SU-DHL-6 (cell line): ENCODE data around the gene PDE8B.

Source experiments
- CTCF ChIP-seq: fragments of 200-600 bp; sonication (generic); IDR thresholded peaks from one replicate; pipeline ENCODE4 v1.5.1; 2017; ENCODE audit warnings: antibody characterized with exemption, mild to moderate bottlenecking, low read length, moderate library complexity; ENCODE audit not compliant: insufficient read depth, poor library complexity, severe bottlenecking
- EZH2phosphoT487 ChIP-seq: fragments of 200-600 bp; sonication (generic), shearing (Covaris generic); conservative IDR thresholded peaks from 2 replicates; pipeline ENCODE4 v1.6.1; 2018; ENCODE audit warnings: mild to moderate bottlenecking, antibody characterized with exemption, low read length, moderate library complexity, mixed read lengths

DNA sequence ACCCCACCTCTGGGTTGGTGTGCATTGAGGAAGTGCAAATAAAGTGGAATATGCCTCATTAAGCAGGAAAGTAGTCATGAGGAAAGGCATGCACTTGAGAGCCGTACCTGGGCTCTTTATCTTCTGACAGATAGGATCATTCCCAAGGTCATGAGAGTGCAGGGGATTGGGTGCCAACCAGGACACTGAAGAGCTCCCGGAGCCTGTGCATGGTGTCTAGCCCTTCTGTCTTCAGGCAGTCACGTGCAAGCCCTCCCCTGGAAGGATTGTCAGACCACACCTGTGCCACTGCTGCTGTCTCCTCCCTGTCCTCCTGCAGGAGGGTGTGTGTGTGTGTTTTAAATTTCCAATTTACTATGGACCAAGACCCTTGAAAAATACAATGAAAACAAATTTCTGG, 69.6 kb downstream of the PDE8B start:
- no peak for TF ChIP-seq CTCF
- TF ChIP-seq EZH2phosphoT487, result no peak
